ENCODE data around the gene AP1B1.

The AP1B1 gene

DNA sequence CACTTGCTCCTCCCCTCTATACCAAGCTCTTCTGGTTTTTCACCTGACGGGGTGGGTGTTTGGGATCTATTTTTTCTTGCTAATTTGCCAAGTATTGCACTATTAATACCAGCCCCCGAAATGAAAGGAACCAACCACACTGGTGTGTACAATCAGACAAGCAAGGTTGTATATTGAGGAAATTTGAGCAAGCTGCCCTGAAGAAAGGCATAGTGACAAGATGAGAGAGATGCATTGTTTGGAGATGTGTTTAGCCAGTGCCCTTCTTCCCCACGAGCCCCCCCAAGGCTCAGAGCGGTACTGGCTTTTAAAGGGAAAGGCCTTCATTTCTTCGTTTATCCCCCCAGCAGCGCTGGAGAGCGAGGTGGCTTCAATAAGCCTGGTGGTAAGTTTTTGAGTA lies 97.2 kb downstream of the AP1B1 start:
- DNase-seq, result no peak

DNA sequence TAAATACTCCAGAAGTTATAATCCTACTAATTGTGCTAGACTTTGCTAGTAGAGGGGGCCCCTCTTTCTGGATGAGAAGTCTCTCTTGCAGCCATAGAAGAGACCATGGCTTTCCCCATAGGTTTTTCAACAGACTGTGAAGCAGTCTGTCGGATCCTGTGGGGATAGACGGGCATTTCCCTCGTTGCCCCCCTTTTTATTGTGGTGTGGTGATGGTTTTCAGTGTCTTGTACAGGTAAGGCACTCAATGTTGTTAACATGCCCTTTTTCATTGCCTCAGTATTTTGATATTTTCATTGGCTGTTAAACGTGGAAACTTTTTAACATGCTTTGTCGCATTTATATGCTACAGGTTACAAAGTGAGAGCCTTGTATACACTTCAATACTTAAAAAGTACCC lies 98.3 kb downstream of the AP1B1 start:
- no peak for DNase-seq

DNA sequence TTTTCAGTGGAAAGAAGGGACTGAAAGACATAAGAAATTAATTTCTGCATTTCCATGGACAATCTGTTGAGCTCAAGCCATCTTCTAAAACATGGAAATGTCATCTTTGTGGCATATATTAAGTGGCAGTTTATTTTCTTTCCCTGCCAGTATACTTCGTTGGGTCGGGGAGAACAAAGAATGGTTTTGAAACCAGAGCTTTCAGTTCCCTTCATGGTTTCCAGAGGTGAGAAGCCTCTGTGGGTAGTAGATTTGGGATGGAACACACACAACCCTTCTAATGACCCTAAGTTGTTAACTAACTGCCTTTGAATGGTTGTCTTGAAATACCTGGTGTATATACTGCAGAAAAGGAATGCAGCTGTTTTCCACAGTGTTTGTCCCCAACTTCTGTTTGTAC lies 99.5 kb downstream of the AP1B1 start:
- DNase-seq, result no peak

DNA sequence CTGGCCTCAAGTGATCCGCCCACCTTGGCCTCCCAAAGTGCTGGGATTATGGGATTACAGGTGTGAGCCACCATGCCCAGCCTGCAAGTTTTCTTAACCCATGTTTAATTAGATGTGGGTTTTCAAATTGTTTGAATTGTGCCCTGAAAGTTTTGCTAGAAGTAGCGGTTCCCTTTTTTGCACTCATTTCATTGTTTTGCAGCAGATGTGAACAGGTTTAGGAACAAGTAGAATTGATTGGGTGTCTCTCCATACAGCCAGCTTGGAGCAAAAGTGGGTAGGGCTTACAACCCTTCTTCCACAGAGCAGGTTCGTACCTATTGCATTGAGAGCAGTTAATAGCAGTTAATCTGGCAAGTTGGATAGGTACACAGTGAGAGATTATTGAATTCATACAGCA lies 104.2 kb downstream of the AP1B1 start:
- DNase-seq, result no peak

DNA sequence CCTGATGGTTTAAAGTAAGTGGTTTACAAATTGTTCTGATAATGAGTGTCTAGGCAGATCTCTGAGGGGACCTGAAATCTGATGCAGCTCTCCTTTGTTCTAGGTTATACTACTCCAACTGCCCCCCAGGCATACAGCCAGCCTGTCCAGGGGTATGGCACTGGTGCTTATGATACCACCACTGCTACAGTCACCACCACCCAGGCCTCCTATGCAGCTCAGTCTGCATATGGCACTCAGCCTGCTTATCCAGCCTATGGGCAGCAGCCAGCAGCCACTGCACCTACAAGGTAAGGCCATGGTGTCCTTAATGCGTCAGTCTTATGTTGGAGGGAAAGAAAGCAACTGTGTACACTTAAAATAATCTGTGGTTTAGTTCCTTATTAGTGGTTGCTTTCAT lies 110.4 kb downstream of the AP1B1 start:
- no peak for DNase-seq

Measured in GF-D8 (cell line).